Activated T-helper 1 cell treated with anti-CD3 and anti-CD28 coated beads, Interleukin-12 subunit alpha, Interleukin-12 subunit beta, Interleukin-2, Interleukin-4 antibody, amounts not matched to agents 30 ng/mL and 10 ng/mL and 1 ng/mL, durations not matched to agents 14 hours and 24 hours and 36 hours (primary cell): ENCODE results near the gene C20orf204. TPM values are rescaled to one million over a fixed set of nuclear protein-coding genes. Genes with fewer than 3 reads are reported as not detected.

Experiments
- DNase-seq: peaks from one replicate; pipeline ENCODE4 v3.0.0; 2021; ENCODE audit warnings: low spot score
- H3K27ac Mint-ChIP-seq: one replicate; pipeline ENCODE4 v1.8.0; 2021; ENCODE audit warnings: mild to moderate bottlenecking, mixed read lengths
- H3K27me3 Mint-ChIP-seq: one replicate; pipeline ENCODE4 v1.8.0; 2022; ENCODE audit warnings: mild to moderate bottlenecking, moderate library complexity, mixed read lengths; ENCODE audit not compliant: insufficient read depth
- H3K36me3 Mint-ChIP-seq: one replicate; pipeline ENCODE4 v1.8.0; 2021; ENCODE audit warnings: low read depth, mixed read lengths
- H3K4me1 Mint-ChIP-seq: one replicate; pipeline ENCODE4 v1.8.0; 2021; ENCODE audit warnings: low read depth, mixed read lengths
- H3K4me3 Mint-ChIP-seq: one replicate; pipeline ENCODE4 v1.8.0; 2021; ENCODE audit warnings: mild to moderate bottlenecking, moderate library complexity, mixed read lengths
- H3K9me3 Mint-ChIP-seq: one replicate; pipeline ENCODE4 v1.8.0; 2021; ENCODE audit warnings: mixed read lengths
- intact Hi-C: fragments of 100-400 bp; cut with micrococcal nuclease; formaldehyde crosslinking; loops from one replicate; pipeline ENCODE4 v1.15.1; 2024
- total RNA-seq: library from RNA; stranded (reverse); gene quantifications from 2 replicates; pipeline ENCODE4 v1.2.3, GENCODE V29; 2022

Gene C20orf204
- total RNA-seq, 1 donor from 2014 or later: 5.4 TPM

GRCh38 chr20:64057628-64058498 lies 21.9 kb downstream of the C20orf204 start:
- Mint-ChIP-seq H3K4me3 (peak overlapping the region; percentile 75), H3K9me3 (no peaks in the 10 kb centered on the region), H3K36me3 (no peaks in the 10 kb centered on the region), H3K27me3 (no peaks in the 10 kb centered on the region), H3K27ac (peak overlapping the region; percentile 75), H3K4me1 (peaks cover 22% of the 10 kb centered on the region)
- intact Hi-C loops: loop anchor here (1.0 to 5.0 kb wide), 2 partner anchors 19 to 271 kb away; no protein-coding TSS in a partner anchor
- DNase-seq: peak; percentile 70

DNA sequence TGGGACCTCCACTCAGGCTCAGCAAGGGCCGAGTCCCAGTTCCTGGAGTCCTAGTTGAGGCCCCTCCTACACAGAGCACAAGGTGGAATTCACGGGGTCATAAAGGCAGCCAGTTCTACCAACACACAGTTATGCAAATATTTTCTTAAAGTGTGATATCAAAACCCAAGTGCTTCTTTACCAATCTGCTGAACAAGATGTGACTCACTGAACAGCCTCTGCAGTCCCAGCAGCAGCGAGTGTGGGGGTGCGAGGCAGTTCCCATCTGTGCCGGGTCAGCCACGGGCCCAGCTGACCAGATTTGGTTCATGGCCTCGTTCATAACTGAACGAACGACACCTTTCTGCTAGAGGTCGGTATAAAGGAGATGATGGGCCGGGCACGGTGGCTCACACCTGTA lies 22.6 kb downstream of the C20orf204 start:
- Mint-ChIP-seq H3K27me3 (no peaks in the 10 kb centered on the region), H3K9me3 (no peaks in the 10 kb centered on the region), H3K4me3 (peak overlapping the region; percentile 75), H3K27ac (peak overlapping the region; percentile 45), H3K4me1 (peaks cover 22% of the 10 kb centered on the region), H3K36me3 (no peaks in the 10 kb centered on the region)
- intact Hi-C loops: loop anchor here (5.0 kb wide), 1 partner anchor 271 kb away; no protein-coding TSS in a partner anchor
- no peak for DNase-seq

- Mint-ChIP-seq H3K27me3 (no peaks in the 10 kb centered on the region), H3K9me3 (no peaks in the 10 kb centered on the region), H3K36me3 (peaks cover 2% of the 10 kb centered on the region), H3K27ac (peak overlapping the region; percentile 7), H3K4me3 (peak overlapping the region; percentile 93), H3K4me1 (peaks cover 53% of the 10 kb centered on the region)
- intact Hi-C loops: loop anchor here (2.0 to 5.0 kb wide), 3 partner anchors 435 to 845 kb away; partner anchors contain the start of genes ARFGAP1, GMEB2 and YTHDF1
- no peak for DNase-seq
These were observed 26.3 kb downstream of the C20orf204 start for GRCh38 chr20:64062276-64062595.

GRCh38 chr20:64062596-64063388 lies 26.8 kb downstream of the C20orf204 start, which contains the start of gene TCEA2:
Gene TCEA2 (plus strand): TSS chr20:64063198. CDS start chr20:64063313, 115 bp downstream.
- Mint-ChIP-seq H3K4me3 (peak within 1 kb of the TSS; percentile 93), H3K27ac (peak within 1 kb of the TSS; percentile 95), H3K27me3 (no peaks in the 10 kb centered on the region), H3K4me1 (peaks cover 56% of the 10 kb centered on the region), H3K36me3 (peaks cover 2% of the 10 kb centered on the region), H3K9me3 (no peaks in the 10 kb centered on the region)
- DNase-seq: peak; percentile 94
- intact Hi-C loops: loop anchor here (1.0 to 5.0 kb wide), 14 partner anchors 17 to 845 kb away; partner anchors contain the start of genes ARFGAP1, ARFRP1, DNAJC5 and GMEB2

GRCh38 chr20:64063389-64064144 lies 27.6 kb downstream of the C20orf204 start:
- peaks cover 48% of the 10 kb centered on the region for H3K4me1 Mint-ChIP-seq
- H3K4me3 Mint-ChIP-seq: peak overlapping the region; percentile 93
- H3K36me3 Mint-ChIP-seq: peaks cover 2% of the 10 kb centered on the region
- no peak for DNase-seq
- intact Hi-C loops: loop anchor here (1.0 to 5.0 kb wide), 14 partner anchors 16 to 846 kb away; partner anchors contain the start of genes ARFGAP1, ARFRP1, DNAJC5 and GMEB2
- H3K9me3 Mint-ChIP-seq: no peaks in the 10 kb centered on the region
- peak overlapping the region; percentile 95 for H3K27ac Mint-ChIP-seq
- no peaks in the 10 kb centered on the region for H3K27me3 Mint-ChIP-seq

DNA sequence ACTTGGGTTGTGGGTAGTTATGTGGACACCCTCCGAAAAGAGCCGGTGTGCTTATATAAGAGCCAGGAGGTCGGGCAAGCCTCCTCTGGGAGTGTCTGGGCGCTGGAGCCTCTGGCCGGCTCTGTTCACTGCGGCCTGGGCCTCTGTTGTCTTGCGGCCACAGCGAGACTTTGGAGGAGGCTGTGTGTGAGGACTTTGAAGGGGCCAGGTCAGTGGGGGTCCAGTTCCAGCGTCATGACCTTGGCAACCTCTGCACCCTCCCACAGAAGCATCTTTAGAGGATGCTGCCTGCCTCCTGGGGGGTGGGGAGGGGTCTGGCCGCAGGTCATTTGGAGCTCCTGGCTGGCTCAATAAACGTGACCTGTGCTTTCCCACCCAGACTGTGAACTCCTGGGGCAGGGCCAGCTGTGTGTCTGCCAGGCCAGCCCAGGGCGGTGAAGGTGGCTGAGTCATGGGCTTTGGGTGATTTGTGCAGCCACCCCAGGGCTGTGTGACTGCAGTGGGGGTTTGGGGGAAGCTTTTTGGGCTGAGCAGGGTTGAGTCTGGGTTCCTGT lies 28.2 kb downstream of the C20orf204 start:
- Mint-ChIP-seq H3K27ac (peak overlapping the region; percentile 95), H3K4me1 (peaks cover 45% of the 10 kb centered on the region), H3K9me3 (no peaks in the 10 kb centered on the region), H3K36me3 (peaks cover 2% of the 10 kb centered on the region), H3K27me3 (no peaks in the 10 kb centered on the region), H3K4me3 (peak overlapping the region; percentile 93)
- intact Hi-C loops: loop anchor here (5.0 kb wide), 2 partner anchors 792 to 847 kb away; partner anchors contain the start of genes ARFGAP1 and YTHDF1
- no peak for DNase-seq

GRCh38 chr20:64065062-64065973 lies 29.3 kb downstream of the C20orf204 start:
- Mint-ChIP-seq H3K27ac (peak overlapping the region; percentile 90), H3K4me1 (peaks cover 45% of the 10 kb centered on the region), H3K27me3 (no peaks in the 10 kb centered on the region), H3K36me3 (peaks cover 2% of the 10 kb centered on the region), H3K9me3 (no peaks in the 10 kb centered on the region), H3K4me3 (peak overlapping the region; percentile 93)
- no peak for DNase-seq
- intact Hi-C loops: loop anchor here (5.0 kb wide), 1 partner anchor 423 kb away; no protein-coding TSS in a partner anchor

DNA sequence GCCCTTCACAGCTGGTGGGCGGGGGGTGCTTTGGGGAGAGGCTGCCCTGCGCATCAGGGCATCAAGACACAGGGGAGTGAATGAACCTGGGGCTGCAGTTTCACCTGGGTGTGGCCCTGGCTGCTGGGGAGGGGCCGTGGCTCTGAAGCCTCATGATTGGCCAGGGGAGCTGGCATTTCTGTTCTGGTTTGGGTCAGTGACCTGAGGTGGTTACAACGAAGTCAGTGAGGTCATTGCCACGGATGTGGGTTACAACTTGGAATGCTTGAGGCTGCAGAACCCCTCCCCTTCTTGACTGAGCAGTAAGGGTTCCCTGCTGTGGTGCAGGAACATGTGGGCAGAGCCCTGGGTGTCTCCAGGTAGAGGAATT lies 30.0 kb downstream of the C20orf204 start:
- peaks cover 4% of the 10 kb centered on the region for H3K36me3 Mint-ChIP-seq
- H3K9me3 Mint-ChIP-seq: no peaks in the 10 kb centered on the region
- peaks cover 45% of the 10 kb centered on the region for H3K4me1 Mint-ChIP-seq
- H3K4me3 Mint-ChIP-seq: peak overlapping the region; percentile 64
- no peaks in the 10 kb centered on the region for H3K27me3 Mint-ChIP-seq
- intact Hi-C loops: loop anchor here (1.0 to 5.0 kb wide), 3 partner anchors 11 to 528 kb away; no protein-coding TSS in a partner anchor
- H3K27ac Mint-ChIP-seq: peak overlapping the region; percentile 90
- peak; percentile 78 for DNase-seq

- no peaks in the 10 kb centered on the region for H3K27me3 Mint-ChIP-seq
- peaks cover 4% of the 10 kb centered on the region for H3K36me3 Mint-ChIP-seq
- H3K9me3 Mint-ChIP-seq: no peaks in the 10 kb centered on the region
- intact Hi-C loops: loop anchor here (5.0 kb wide), 1 partner anchor 425 kb away; no protein-coding TSS in a partner anchor
- peak overlapping the region; percentile 87 for H3K27ac Mint-ChIP-seq
- H3K4me1 Mint-ChIP-seq: peaks cover 43% of the 10 kb centered on the region
- no peak for DNase-seq
- H3K4me3 Mint-ChIP-seq: peak overlapping the region; percentile 69
These were observed 31.1 kb downstream of the C20orf204 start for GRCh38 chr20:64067005-64067632.

DNA sequence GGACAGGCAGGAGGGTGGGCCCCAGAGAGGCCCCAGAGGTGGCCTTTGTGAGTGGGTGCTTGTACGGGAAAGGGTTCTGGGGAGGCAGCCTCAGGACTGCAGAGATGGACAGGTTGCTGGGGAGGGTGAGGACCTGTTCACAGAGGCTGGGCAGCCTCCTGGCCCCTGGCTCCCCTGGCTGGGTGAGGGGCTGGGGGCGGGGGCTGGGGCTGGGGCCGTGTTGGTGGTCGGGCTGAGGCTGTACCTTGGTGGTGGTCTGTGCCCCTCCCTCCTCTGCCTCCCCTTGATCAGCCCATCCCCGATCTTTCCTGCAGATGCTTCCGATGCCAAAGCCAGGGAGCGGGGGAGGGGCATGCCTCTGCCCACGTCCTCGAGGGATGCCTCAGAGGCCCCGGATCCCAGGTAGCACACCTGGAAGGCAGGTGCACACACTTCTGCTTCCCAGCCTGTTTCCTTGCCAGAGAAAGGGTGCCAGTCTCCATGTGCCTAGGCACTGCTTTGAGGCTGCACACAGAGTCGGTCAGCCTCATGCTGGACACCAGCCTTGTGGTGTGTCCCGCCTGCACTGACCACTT lies 31.8 kb downstream of the C20orf204 start:
- no peaks in the 10 kb centered on the region for H3K9me3 Mint-ChIP-seq
- peaks cover 6% of the 10 kb centered on the region for H3K36me3 Mint-ChIP-seq
- intact Hi-C loops: loop anchor here (5.0 kb wide), 1 partner anchor 426 kb away; no protein-coding TSS in a partner anchor
- no peak for DNase-seq
- no peak overlapping the region for H3K4me3 Mint-ChIP-seq
- H3K4me1 Mint-ChIP-seq: peaks cover 45% of the 10 kb centered on the region
- H3K27me3 Mint-ChIP-seq: no peaks in the 10 kb centered on the region
- H3K27ac Mint-ChIP-seq: peak overlapping the region; percentile 87
